NCI-H146 treated with DMSO at 0.1 percent for 48 hours (cell line): ENCODE measurements around the gene NUP98.

Source experiments
- DNase-seq: peaks from one replicate; lab custom pipeline; 2025; ENCODE audit not compliant: unreplicated experiment; lab: John Stamatoyannopoulos, UW

Gene NUP98

GRCh38 chr11:3797329-3798090 is at the start of gene NUP98:
Gene NUP98, minus strand, starts transcription at chr11:3797554. Its CDS starts 15,437 bp downstream, at chr11:3782117.
- peak; percentile 98 for DNase-seq

- no peak for DNase-seq
Observed at GRCh38 chr11:3845670-3846069, 48.3 kb upstream of the NUP98 start.

- no peak for DNase-seq
Observed at GRCh38 chr11:3845246-3845645, 47.9 kb upstream of the NUP98 start.

GRCh38 chr11:3843326-3843725 is 46.0 kb upstream of the NUP98 start:
- DNase-seq = no peak

GRCh38 chr11:3841426-3842350 is 44.3 kb upstream of the NUP98 start:
- peak; percentile 56 for DNase-seq

- DNase-seq = peak; percentile 55
Observed at GRCh38 chr11:3840870-3841425, 43.6 kb upstream of the NUP98 start, which contains the start of gene RHOG. Gene RHOG, minus strand, starts transcription at chr11:3840959. Its CDS starts 12,821 bp downstream, at chr11:3828138.

- no peak for DNase-seq
Observed at GRCh38 chr11:3840004-3840869, 42.9 kb upstream of the NUP98 start.

- no peak for DNase-seq
Observed at GRCh38 chr11:3838504-3838903, 41.1 kb upstream of the NUP98 start.

GRCh38 chr11:3837793-3838192 is 40.4 kb upstream of the NUP98 start:
- DNase-seq = no peak

GRCh38 chr11:3836903-3837302 is 39.5 kb upstream of the NUP98 start:
- DNase-seq = no peak

GRCh38 chr11:3835751-3836150 is 38.4 kb upstream of the NUP98 start:
- no peak for DNase-seq

GRCh38 chr11:3834664-3835461 is 37.5 kb upstream of the NUP98 start:
- DNase-seq = no peak

GRCh38 chr11:3834349-3834663 is 37.0 kb upstream of the NUP98 start:
- DNase-seq = no peak

GRCh38 chr11:3833449-3833848 is 36.1 kb upstream of the NUP98 start:
- DNase-seq = no peak

GRCh38 chr11:3832816-3833215 is 35.5 kb upstream of the NUP98 start:
- DNase-seq = no peak

- DNase-seq = no peak
Observed at GRCh38 chr11:3831378-3832239, 34.3 kb upstream of the NUP98 start.

GRCh38 chr11:3830730-3831129 is 33.4 kb upstream of the NUP98 start:
- DNase-seq = no peak

- DNase-seq = no peak
Observed at GRCh38 chr11:3830088-3830487, 32.7 kb upstream of the NUP98 start.
